GM19397 (cell line): ENCODE results near the gene FMN2.

ENCODE experiments used
- ATAC-seq: cut with Tn5 transposase; IDR thresholded peaks from one replicate; pipeline ENCODE4 v1.9.1; 2021; ENCODE audit warnings: mild to moderate bottlenecking, moderate library complexity; ENCODE audit not compliant: unreplicated experiment

The FMN2 gene

GRCh38 chr1:240091614-240092300, at the start of gene FMN2:
FMN2 (plus strand) TSS chr1:240091883; CDS start chr1:240092110, 227 bp downstream.
- no peak for ATAC-seq

GRCh38 chr1:240044620-240045019, 47.1 kb upstream of the FMN2 start:
- ATAC-seq, result no peak

- no peak for ATAC-seq
Observed at GRCh38 chr1:240046000-240046399, 45.7 kb upstream of the FMN2 start.

GRCh38 chr1:240054109-240054701, 37.5 kb upstream of the FMN2 start:
- no peak for ATAC-seq

GRCh38 chr1:240055936-240056335, 35.7 kb upstream of the FMN2 start:
- no peak for ATAC-seq

DNA sequence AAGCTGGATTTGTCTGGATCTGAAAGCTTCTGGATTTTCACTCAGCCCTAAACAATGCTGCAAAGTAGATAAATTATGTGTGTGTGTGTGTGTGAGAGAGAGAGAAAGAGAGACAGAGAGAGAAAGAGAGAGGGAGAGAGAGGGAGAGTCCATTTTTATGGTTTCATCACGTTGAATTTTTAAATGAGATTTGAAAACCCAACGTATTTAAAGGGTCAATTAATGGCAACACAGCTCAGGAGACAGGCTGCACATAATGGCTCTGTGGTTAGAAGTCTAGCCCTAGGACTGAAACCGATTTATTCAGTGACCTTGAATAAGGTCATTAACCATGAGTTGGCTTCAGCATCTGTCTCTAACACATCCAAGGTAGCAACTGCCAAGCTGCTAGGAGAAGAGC, 35.3 kb upstream of the FMN2 start:
- no peak for ATAC-seq

DNA sequence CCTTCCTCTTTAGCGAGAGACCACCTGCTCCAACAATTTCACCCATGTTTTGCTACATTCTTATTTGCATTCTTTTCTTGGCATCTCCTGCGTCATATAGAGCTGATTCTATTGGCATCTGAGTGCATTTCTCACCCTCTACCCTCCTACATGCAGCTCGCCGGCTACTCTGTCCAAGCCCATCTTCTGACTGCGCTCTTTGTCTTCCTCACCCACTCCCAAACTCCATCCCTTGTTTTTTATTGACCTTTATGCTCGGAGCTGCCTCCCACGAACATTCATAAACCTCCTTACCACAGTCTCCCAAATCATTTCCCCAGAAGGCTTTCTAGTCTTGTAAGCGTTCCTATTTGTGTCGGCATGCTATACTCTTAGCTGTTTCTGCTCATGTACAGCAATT, 33.6 kb upstream of the FMN2 start:
- ATAC-seq, result no peak

- ATAC-seq, result no peak
Observed at GRCh38 chr1:240068961-240069360, 22.7 kb upstream of the FMN2 start.

DNA sequence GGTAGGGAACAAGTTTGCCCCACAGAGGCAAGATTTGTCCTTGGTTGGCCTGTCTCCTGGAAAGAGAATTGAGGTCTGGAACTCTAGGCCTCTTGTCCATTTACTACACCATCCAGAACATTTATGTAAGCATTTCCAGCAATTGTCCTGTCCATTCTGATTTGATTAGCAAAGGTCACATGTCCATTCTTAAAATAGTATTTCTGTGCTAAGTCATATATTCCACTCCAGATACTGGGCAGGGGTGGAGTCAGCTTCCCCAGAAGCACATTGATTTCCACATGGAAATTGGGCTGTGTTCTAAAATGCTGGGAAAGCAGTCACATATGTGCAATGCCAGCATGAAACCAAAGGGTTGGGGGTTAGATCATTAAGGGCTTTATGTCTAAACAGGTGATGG, 21.5 kb upstream of the FMN2 start:
- no peak for ATAC-seq

GRCh38 chr1:240073097-240073496, 18.6 kb upstream of the FMN2 start:
- no peak for ATAC-seq

DNA sequence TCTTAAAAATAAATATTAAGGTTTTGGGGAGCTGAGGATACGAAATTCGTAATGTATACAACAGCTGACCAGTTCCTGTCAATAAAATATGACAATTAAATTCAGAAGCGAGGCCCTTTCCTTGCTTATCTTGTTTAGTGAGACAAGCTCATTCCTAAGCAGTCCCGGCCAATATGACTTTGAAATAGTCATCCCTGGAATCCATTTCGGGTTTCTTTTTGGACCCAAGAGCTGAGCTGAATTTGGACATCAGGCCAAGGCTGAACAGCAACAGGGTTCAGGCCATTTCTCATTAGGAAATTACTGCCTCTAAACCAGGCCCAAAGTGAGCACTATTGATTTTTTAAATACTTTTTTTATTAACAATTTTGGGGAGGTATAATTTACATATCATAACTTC, 17.3 kb upstream of the FMN2 start:
- no peak for ATAC-seq

DNA sequence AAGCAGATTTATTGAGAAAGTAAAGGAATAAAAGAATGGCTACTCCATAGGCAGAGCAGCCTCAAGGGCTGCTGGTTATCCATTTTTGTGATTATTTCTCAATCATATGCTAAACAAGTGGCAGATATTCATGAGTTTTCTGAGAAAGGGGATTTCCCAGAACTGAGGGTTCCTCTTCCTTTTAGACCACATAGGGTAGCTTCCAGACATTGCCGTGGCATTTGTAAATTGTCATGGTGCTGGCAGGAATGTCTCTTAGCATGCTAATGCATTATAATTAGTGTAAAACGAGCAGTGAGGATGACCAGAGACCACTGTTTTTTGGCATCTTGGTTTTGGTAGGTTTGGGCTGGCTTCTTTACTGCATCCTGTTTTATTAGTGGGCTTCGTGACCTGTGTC, 16.8 kb upstream of the FMN2 start:
- no peak for ATAC-seq

DNA sequence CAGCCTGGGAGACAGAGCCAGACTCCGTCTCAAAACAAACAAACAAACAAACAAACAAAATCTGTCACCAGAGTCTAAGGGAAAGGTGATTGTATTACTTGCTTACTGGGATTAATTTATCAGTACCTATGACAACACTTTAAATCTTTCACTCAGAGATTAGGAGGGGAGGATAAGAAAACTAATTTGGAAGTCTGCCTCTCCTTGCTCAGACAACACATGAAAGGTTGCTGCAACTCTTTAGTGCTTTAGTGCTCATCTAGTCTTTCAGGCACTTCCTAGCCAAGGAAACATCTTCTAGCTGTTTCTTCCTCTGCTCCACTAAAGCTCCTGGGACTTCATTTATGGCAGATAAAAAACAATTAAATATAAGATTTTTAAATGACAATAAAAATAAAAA, 7.3 kb upstream of the FMN2 start:
- no peak for ATAC-seq

- no peak for ATAC-seq
Observed at GRCh38 chr1:240084749-240085148, 6.9 kb upstream of the FMN2 start.

DNA sequence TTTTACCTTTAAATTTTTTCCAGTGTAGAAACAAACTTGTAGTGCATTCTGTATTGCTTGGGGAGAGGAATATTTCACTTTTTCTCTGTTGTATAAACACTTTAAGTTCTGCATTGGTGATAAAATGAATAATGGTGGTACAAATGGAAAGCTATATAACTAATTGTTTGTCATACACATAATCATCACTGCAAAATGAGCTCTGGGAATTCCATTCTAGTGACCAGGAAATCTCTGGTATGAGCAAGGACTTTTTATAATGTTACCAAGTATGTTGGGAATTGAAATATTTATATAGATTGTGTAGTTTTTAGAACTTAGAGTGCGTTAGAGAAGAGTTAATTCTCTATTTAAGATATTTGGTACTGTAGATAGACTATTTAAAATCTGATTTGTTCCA, 5.0 kb upstream of the FMN2 start:
- ATAC-seq, result no peak

GRCh38 chr1:240090014-240090413, 1.7 kb upstream of the FMN2 start:
- ATAC-seq, result no peak

GRCh38 chr1:240090957-240091600, 604 bp upstream of the FMN2 start:
- no peak for ATAC-seq

- no peak for ATAC-seq
Observed at GRCh38 chr1:240092301-240093119, 827 bp downstream of the FMN2 start.

DNA sequence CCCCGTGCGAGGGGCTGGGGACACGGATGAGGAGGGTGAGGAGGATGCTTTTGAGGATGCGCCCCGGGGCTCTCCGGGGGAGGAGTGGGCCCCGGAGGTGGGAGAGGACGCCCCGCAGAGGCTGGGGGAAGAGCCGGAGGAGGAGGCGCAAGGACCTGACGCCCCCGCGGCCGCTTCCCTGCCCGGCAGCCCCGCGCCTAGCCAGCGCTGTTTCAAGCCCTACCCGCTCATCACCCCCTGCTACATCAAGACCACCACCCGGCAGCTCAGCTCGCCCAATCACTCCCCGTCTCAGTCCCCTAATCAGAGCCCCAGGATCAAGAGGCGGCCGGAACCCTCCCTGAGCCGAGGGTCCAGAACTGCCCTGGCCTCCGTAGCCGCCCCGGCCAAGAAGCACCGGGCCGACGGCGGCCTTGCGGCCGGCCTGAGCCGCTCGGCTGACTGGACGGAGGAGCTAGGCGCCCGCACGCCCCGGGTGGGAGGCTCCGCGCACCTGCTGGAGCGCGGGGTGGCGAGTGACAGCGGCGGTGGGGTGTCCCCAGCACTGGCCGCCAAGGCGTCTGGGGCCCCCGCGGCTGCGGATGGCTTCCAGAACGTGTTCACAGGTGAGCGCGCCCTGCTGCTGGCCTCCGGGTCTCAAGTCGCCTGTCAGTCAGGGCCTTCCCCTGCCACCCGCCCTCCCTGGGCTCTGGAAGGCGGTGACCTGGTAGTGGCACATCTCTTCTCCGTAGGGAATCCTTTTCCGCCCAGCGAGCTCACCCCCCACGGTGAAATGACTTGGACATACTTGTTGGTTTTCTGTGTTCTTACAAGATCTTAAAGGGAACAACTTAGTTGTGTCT, 1.7 kb downstream of the FMN2 start:
- ATAC-seq, result no peak

- no peak for ATAC-seq
Observed at GRCh38 chr1:240094041-240094722, 2.5 kb downstream of the FMN2 start.
